Calu3 (cell line): ENCODE results near the gene ISG20L2. TPM values are rescaled to one million over a fixed set of nuclear protein-coding genes. Genes with fewer than 3 reads are reported as not detected.
A peak's percentile ranks its signal among the peaks of the same experiment; 100 is the strongest.

Experiments
- BruUV-seq: library from RNA; stranded (reverse); fragments of 400-500 nt; replicated peaks from 2 replicates; lab custom pipeline; 2021; lab: Mats Ljungman, UMichigan
- CTCF ChIA-PET: fragments of 300-600 bp; sonication (Branson Sonifier 250); formaldehyde crosslinking; loops from one replicate; lab custom pipeline; 2022; ENCODE audit warnings: antibody characterized with exemption; lab: Charles Lee
- DNase-seq: peaks from one replicate; pipeline ENCODE4 v3.0.0; 2022
- H3K27ac Mint-ChIP-seq: one replicate; pipeline ENCODE4 v1.8.0; 2022; ENCODE audit warnings: mixed read lengths; ENCODE audit not compliant: unreplicated experiment
- H3K27me3 Mint-ChIP-seq: one replicate; pipeline ENCODE4 v1.8.0; 2022; ENCODE audit warnings: mixed read lengths; ENCODE audit not compliant: unreplicated experiment
- H3K36me3 Mint-ChIP-seq: one replicate; pipeline ENCODE4 v1.8.0; 2022; ENCODE audit warnings: mild to moderate bottlenecking, moderate library complexity, mixed read lengths; ENCODE audit not compliant: insufficient read depth, unreplicated experiment
- H3K4me1 Mint-ChIP-seq: one replicate; pipeline ENCODE4 v1.8.0; 2022; ENCODE audit warnings: mild to moderate bottlenecking, low read depth, mixed read lengths; ENCODE audit not compliant: unreplicated experiment
- H3K4me3 Mint-ChIP-seq: one replicate; pipeline ENCODE4 v1.8.0; 2022; ENCODE audit warnings: mild to moderate bottlenecking, low read depth, moderate library complexity, mixed read lengths; ENCODE audit not compliant: unreplicated experiment
- H3K9me3 Mint-ChIP-seq: one replicate; pipeline ENCODE4 v1.8.0; 2022; ENCODE audit warnings: low read depth, mixed read lengths; ENCODE audit not compliant: unreplicated experiment
- CTCF ChIP-seq: fragments of 200-600 bp; IDR thresholded peaks from one replicate; pipeline ENCODE4 v1.8.0; 2022; ENCODE audit warnings: antibody characterized with exemption; ENCODE audit not compliant: unreplicated experiment
- intact Hi-C: fragments of 100-400 bp; cut with micrococcal nuclease; formaldehyde crosslinking; loops from one replicate; pipeline ENCODE4 v1.10.0; 2022; ENCODE audit not compliant: unreplicated experiment
- total RNA-seq: library from RNA; stranded (reverse); gene quantifications from 2 replicates; pipeline ENCODE4 v1.2.3, GENCODE V29; 2022

ISG20L2 gene
- total RNA-seq, 1 experiment from 2014 or later = 61.6 TPM

DNA sequence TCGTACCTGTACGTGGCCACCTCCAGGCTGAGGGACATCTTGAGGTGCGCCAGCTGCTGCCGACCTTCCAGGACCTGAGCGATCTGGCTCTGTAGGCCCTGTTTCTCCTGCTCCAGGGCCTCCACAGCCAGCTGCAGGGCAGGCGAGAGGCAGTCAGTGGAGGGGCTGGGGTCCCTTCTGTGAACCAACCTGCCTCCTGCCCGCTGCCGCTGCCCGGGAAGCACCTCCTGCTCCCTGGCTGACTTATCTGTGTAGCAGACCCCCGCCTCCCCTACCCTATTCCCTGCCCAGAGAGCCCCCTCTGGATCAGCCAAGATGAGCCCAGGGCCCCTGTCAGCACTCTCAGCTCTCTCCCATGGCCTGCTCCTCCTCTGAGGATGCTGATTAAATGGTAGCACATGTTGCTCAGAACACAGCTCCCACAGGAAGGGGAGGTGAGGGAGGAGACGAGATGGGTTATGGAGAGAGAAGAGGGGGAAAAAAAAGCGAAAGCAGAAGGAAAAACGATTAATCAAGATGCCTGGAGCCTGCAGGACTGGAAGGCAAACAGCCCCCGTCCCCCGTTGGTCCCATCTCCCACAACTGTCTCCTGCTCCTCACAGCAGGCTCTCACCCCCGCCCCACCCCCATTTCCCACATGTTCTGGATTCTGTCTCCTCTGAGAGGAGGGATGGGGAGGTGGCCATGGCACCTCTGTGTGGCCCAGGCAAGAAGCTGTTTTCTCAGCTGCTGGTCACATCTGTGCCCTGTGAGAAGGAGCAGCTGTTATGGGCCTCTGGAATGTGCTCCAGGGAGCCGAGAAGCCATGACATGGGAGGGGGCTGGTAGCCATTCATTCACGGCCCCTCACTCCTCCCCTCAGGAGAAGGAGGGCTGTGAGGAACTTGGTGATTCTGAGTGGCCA is 53.1 kb downstream of the ISG20L2 start:
- BruUV-seq = no TSS peak
- CTCF ChIA-PET = interaction anchor here (0.7 to 3.0 kb wide), 6 partner anchors 10 to 56 kb away, joined by 3 to 45 read pairs (median 8); partner anchors contain the start of gene HAPLN2
- intact Hi-C loops = no loop called here
- DNase-seq = no peak
- Mint-ChIP-seq H3K9me3 (peaks cover 10% of the 10 kb centered on the region), H3K4me3 (no peak overlapping the region), H3K4me1 (peaks cover 14% of the 10 kb centered on the region), H3K27ac (peak overlapping the region; percentile 32), H3K36me3 (peaks cover 20% of the 10 kb centered on the region), H3K27me3 (peaks cover 78% of the 10 kb centered on the region)
- TF ChIP-seq CTCF = no peak

DNA sequence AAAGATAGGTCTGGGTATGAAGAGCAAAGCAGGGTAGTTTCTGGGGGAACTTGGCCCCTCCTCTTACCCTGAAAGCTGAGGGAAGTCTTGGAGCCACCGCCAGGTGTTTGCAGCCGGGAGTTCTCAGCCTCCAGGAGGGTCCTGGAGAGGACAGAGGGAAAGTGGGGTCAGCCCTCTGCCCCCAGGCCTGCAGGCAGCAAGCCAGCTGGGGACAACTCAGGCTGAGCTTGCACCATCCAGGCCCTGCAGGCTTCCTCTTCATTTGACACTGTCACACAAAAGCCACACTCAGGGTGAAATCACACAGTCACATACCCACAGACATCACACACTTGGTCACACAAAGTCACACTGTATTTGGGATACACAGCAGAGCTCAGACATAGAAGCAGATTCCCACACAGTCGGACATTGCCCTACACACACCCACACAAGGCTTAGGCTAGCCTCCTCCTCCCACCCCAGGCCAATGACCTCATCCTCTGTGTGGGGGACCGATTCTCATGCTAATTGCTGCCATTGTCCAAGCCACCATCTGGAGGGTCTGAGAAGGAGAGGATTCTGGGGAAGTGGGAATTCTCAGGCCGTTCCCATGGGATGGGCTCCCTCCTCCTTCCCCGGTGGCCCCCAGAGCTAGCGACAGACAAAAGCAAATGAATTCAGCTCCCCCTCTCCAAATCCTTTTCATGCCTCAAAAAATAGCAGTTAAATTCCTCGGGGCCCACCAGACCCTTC is 55.0 kb downstream of the ISG20L2 start:
- H3K4me3 Mint-ChIP-seq = no peak overlapping the region
- BruUV-seq = no TSS peak

More for the DNA sequence above, 55.0 kb downstream of the ISG20L2 start:
- DNase-seq = no peak
- peaks cover 14% of the 10 kb centered on the region for H3K4me1 Mint-ChIP-seq
- CTCF ChIA-PET = interaction anchor here (0.8 kb wide), 1 partner anchor 12 kb away, joined by 3 read pairs; no protein-coding TSS in a partner anchor
- peaks cover 10% of the 10 kb centered on the region for H3K9me3 Mint-ChIP-seq
- H3K27ac Mint-ChIP-seq = no peak overlapping the region
- H3K36me3 Mint-ChIP-seq = peaks cover 20% of the 10 kb centered on the region
- no peak for TF ChIP-seq CTCF
- H3K27me3 Mint-ChIP-seq = peaks cover 62% of the 10 kb centered on the region
- intact Hi-C loops = no loop called here

Other genes starting within 250 kb of the ISG20L2 start
- gene MEF2D, start 228.0 kb downstream of the ISG20L2 start, total RNA-seq = 48.4 and 54.1 TPM in 2 replicates
- gene IQGAP3, start 156.2 kb downstream of the ISG20L2 start, total RNA-seq = 66.2 and 93.6 TPM in 2 replicates
- not detected in 2 replicates for gene TTC24, start 149.0 kb downstream of the ISG20L2 start, total RNA-seq
- 129 and 143 TPM in 2 replicates for gene NAXE, start 137.0 kb downstream of the ISG20L2 start, total RNA-seq
- gene GPATCH4, start 127.3 kb downstream of the ISG20L2 start, total RNA-seq = 52.4 and 57.0 TPM in 2 replicates
- 0.27 TPM in 1 of 2 replicates, not detected in the other for gene HAPLN2, start 109.4 kb downstream of the ISG20L2 start, total RNA-seq
- not detected in 2 replicates for gene BCAN, start 86.6 kb downstream of the ISG20L2 start, total RNA-seq
- 6.1 and 7.4 TPM in 2 replicates for gene NES, start 51.4 kb downstream of the ISG20L2 start, total RNA-seq
- 17.6 and 27.3 TPM in 2 replicates for gene CRABP2, start 23.2 kb downstream of the ISG20L2 start, total RNA-seq
- gene METTL25B, start 297 bp downstream of the ISG20L2 start, total RNA-seq = 52.7 and 63.8 TPM in 2 replicates
- 130 and 138 TPM in 2 replicates for gene MRPL24, start 12.3 kb upstream of the ISG20L2 start, total RNA-seq
- gene HDGF, start 22.9 kb upstream of the ISG20L2 start, total RNA-seq = 437 and 470 TPM in 2 replicates
- 72.8 and 80.4 TPM in 2 replicates for gene PRCC, start 38.8 kb upstream of the ISG20L2 start, total RNA-seq
- 2.9 and 3.1 TPM in 2 replicates for gene SH2D2A, start 88.1 kb upstream of the ISG20L2 start, total RNA-seq
- not detected in 2 replicates for gene INSRR, start 130.4 kb upstream of the ISG20L2 start, total RNA-seq
- not detected in 2 replicates for gene NTRK1, start 132.1 kb upstream of the ISG20L2 start, total RNA-seq
- gene PEAR1, start 165.0 kb upstream of the ISG20L2 start, total RNA-seq = 3.0 and 3.2 TPM in 2 replicates
- not detected in 2 replicates for gene LRRC71, start 191.9 kb upstream of the ISG20L2 start, total RNA-seq